ENCODE measurements around the gene ATXN1L. TPM values are rescaled to one million over a fixed set of nuclear protein-coding genes. Genes with fewer than 3 reads are reported as not detected.

Gene ATXN1L
- total and polyA plus RNA-seq, 4 donors = 7.9 to 31.2 (median 20.6) TPM

- intact Hi-C loops (cut with DNase I) = loop anchor here in 1 of 2 donors (2.0 kb wide), 2 partner anchors 37 to 85 kb away; partner anchors contain the start of gene AP1G1
- ATAC-seq (ENCODE audit: low FRiP score) (no peak), DNase-seq (no peak)
- peak overlapping the region; percentile 41 to 87 for H3K4me3 ChIP-seq (ENCODE audit: low read length in 2 of 2)
- no peaks in the 10 kb centered on the region for H3K4me1 ChIP-seq (ENCODE audit: control insufficient read depth in 1 of 2, insufficient read depth in 2 of 2, low read length in 2 of 2)
- WGBS, 2 donors = 28 to 34% methylated on average over 7 of the region's 7 CpGs
- no peaks in the 10 kb centered on the region for H3K36me3 ChIP-seq (ENCODE audit: control insufficient read depth in 1 of 2, insufficient read depth in 2 of 2, low read length in 1 of 2)
- H3K9me3 ChIP-seq (ENCODE audit: control insufficient read depth, low read length) = no peaks in the 10 kb centered on the region
- H3K27me3 ChIP-seq (ENCODE audit: control insufficient read depth in 1 of 2, insufficient read depth in 2 of 2, low read length in 1 of 2) = no peaks in the 10 kb centered on the region
- H3K27ac ChIP-seq (ENCODE audit: low read depth in 1 of 2, low read length in 2 of 2) = peak overlapping the region; percentile 31 to 99
Measured at GRCh38 chr16:71893888-71894228, 48.1 kb downstream of the ATXN1L start.

DNA sequence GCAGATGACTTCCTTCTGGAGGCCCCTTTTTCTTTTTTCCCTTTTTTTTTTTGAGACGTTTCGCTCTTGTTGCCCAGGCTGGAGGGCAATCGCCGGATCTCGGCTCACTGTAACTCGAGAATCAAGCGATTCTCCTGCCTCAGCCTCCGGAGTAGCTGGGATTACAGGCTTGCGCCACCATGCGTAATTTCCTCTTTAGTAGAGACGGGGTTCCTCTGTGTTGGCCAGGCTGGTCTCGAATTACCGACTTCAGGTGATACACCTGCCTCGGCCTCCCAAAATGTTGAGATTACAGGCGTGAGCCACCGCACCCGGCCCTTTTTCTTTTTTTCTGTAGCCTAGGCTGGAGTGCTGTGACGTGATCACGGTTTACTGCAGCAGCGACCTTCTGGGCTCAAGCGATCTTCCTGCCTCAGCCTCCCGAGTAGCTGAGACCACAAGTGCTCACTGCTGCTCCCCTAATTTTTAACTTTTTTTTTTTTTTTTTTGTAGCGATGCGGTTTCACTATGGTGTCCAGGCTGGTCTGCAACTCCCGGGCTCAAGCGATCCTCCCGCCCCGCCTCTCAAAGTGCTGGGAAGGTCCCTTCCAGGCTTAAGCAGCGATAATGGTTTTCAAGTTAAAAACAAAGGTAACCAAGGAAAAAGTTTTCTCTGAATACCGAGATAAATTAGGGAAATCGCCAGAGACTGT, 48.6 kb downstream of the ATXN1L start:
- intact Hi-C loops (cut with DNase I) = loop anchor here in 1 of 2 donors (2.0 kb wide), 2 partner anchors 36 to 86 kb away; partner anchors contain the start of gene AP1G1
- Histone ChIP-seq H3K27ac (ENCODE audit: low read depth in 1 of 2, low read length in 2 of 2) (peak overlapping the region; percentile 31 to 99), H3K9me3 (ENCODE audit: control insufficient read depth, low read length) (no peaks in the 10 kb centered on the region), H3K27me3 (ENCODE audit: control insufficient read depth in 1 of 2, insufficient read depth in 2 of 2, low read length in 1 of 2) (no peaks in the 10 kb centered on the region), H3K4me1 (ENCODE audit: control insufficient read depth in 1 of 2, insufficient read depth in 2 of 2, low read length in 2 of 2) (peaks cover 0 to 2% of the 10 kb centered on the region in 2 donors), H3K4me3 (ENCODE audit: low read length in 2 of 2) (peak overlapping the region; percentile 41 to 87), H3K36me3 (ENCODE audit: control insufficient read depth in 1 of 2, insufficient read depth in 2 of 2, low read length in 1 of 2) (no peaks in the 10 kb centered on the region)
- peak; percentile 55 for ATAC-seq (ENCODE audit: low FRiP score)
- DNase-seq = peak in 1 of 2 donors; percentile 59
- 0 to 1% methylated on average over 31 of the region's 31 CpGs for WGBS, 2 donors

DNA sequence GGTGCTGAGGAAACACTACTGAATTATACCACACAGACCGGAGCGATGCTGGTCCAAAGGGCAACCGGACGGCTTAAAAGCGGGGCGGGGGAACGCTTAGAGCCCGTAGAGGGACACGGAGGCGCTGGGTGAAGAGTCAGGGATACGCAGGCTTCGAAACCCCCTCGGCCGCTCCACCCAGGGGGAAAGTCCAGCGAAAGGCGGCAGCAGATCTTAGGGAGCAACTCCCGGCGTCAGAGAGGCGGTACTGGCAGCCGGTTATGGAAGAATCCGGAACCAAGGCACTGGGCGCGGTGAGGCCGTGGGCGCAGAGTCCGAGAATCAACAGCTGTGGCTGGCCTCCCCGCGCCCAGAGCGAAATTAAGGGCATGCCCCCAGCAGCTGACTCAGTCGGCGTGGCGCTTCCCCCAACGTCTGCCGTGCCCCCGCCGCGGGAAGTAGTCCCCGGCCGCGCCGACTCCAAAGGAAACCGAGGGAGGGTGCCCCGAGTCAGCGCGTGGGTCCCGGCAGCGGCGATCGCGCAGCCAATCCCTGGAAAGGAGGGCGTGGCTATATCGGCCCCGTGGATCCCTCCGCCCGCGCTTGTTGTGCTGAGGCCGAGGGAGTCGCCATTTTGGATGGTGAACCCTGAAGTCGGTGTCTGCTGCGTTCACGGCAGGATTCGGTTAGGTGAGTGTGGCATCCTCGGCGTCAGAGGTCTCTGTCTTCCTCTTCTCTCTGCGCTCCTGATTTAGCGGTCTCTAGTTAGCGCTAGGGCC, 49.3 kb downstream of the ATXN1L start, which contains the start of gene IST1:
TSS of gene IST1 (plus strand) at position 611 of the 758 bp plus-strand sequence. CDS start 20,110 bp downstream, outside the sequence.
- WGBS, 2 donors = 0 to 1% methylated on average over 67 of the region's 67 CpGs
- peak within 1 kb of the TSS; percentile 72 to 99 for H3K27ac ChIP-seq (ENCODE audit: low read depth in 1 of 2, low read length in 2 of 2)
- intact Hi-C loops (cut with DNase I) = loop anchor here (2.0 to 5.0 kb wide), 3 partner anchors 36 to 88 kb away; partner anchors contain the start of gene AP1G1 (in 2 of the 2)
- DNase-seq (peak; percentile 99), ATAC-seq (ENCODE audit: low FRiP score) (peak; percentile 99)
- H3K4me1 ChIP-seq (ENCODE audit: control insufficient read depth in 1 of 2, insufficient read depth in 2 of 2, low read length in 2 of 2) = peaks cover 0 to 2% of the 10 kb centered on the region in 2 donors
- no peaks in the 10 kb centered on the region for H3K9me3 ChIP-seq (ENCODE audit: control insufficient read depth, low read length)
- no peaks in the 10 kb centered on the region for H3K27me3 ChIP-seq (ENCODE audit: control insufficient read depth in 1 of 2, insufficient read depth in 2 of 2, low read length in 1 of 2)
- no peaks in the 10 kb centered on the region for H3K36me3 ChIP-seq (ENCODE audit: control insufficient read depth in 1 of 2, insufficient read depth in 2 of 2, low read length in 1 of 2)
- H3K4me3 ChIP-seq (ENCODE audit: low read length in 2 of 2) = peak within 1 kb of the TSS; percentile 87 to 93

DNA sequence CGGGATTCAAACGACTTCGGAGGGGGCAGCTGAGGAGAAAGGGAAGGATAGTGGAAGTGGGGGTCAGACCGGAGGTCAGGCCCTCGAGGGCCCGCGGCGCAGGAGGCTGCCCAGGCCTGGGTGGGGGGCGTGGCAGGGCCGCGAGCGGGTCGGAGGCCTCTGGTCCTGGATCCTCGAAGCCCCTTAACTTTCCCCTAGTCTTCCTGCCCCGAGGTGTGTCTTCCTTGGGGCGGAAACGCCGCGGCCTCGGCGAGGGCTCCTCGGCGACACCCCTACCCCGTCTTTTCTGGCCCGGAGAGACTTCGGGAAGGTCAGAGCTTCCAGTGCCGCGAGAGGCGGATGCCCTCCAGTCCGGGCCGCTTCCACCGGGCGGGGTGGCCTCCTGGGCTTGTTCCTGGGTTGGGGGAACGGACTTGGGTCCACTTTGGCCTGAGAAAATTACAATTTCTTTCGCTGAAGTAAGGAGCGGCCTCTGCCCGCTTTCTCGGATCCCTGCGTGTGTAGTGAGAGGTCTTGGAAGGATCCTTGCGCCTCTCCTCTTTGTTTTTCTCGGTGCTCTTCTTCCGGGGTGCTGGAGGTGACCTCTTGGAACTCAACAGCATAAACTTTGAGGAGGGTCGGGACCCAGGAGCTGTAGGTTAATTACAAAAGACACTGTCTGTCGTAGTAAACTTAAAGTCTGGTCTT, 50.0 kb downstream of the ATXN1L start:
- peaks cover 0 to 2% of the 10 kb centered on the region in 2 donors for H3K4me1 ChIP-seq (ENCODE audit: control insufficient read depth in 1 of 2, insufficient read depth in 2 of 2, low read length in 2 of 2)
- H3K27me3 ChIP-seq (ENCODE audit: control insufficient read depth in 1 of 2, insufficient read depth in 2 of 2, low read length in 1 of 2) = no peaks in the 10 kb centered on the region
- peak overlapping the region; percentile 81 to 93 for H3K4me3 ChIP-seq (ENCODE audit: low read length in 2 of 2)
- peak; percentile 60 for ATAC-seq (ENCODE audit: low FRiP score)
- peak; percentile 65 to 82 for DNase-seq
- 0 to 1% methylated on average over 41 to 44 of the region's 44 CpGs for WGBS, 2 donors
- intact Hi-C loops (cut with DNase I) = loop anchor here (2.0 to 5.0 kb wide), 3 partner anchors 35 to 89 kb away; partner anchors contain the start of gene AP1G1 (in 2 of the 2)
- peak overlapping the region; percentile 72 to 91 for H3K27ac ChIP-seq (ENCODE audit: low read depth in 1 of 2, low read length in 2 of 2)
- H3K36me3 ChIP-seq (ENCODE audit: control insufficient read depth in 1 of 2, insufficient read depth in 2 of 2, low read length in 1 of 2) = no peaks in the 10 kb centered on the region
- no peaks in the 10 kb centered on the region for H3K9me3 ChIP-seq (ENCODE audit: control insufficient read depth, low read length)

- Histone ChIP-seq H3K9me3 (ENCODE audit: control insufficient read depth, low read length) (no peaks in the 10 kb centered on the region), H3K4me3 (ENCODE audit: low read length in 2 of 2) (peak overlapping the region in 1 of 2 donors; percentile 93), H3K4me1 (ENCODE audit: control insufficient read depth in 1 of 2, insufficient read depth in 2 of 2, low read length in 2 of 2) (peaks cover 0 to 2% of the 10 kb centered on the region in 2 donors), H3K36me3 (ENCODE audit: control insufficient read depth in 1 of 2, insufficient read depth in 2 of 2, low read length in 1 of 2) (no peaks in the 10 kb centered on the region), H3K27ac (ENCODE audit: low read depth in 1 of 2, low read length in 2 of 2) (no peak overlapping the region), H3K27me3 (ENCODE audit: control insufficient read depth in 1 of 2, insufficient read depth in 2 of 2, low read length in 1 of 2) (no peaks in the 10 kb centered on the region)
- DNase-seq = no peak
- intact Hi-C loops (cut with DNase I) = loop anchor here in 1 of 2 donors (5.0 kb wide), 1 partner anchor 90 kb away; the partner anchor contains the start of gene AP1G1
- ATAC-seq (ENCODE audit: low FRiP score) = no peak
- 48 to 53% methylated on average over 15 of the region's 15 CpGs for WGBS, 2 donors
Measured at GRCh38 chr16:71896764-71897368, 51.1 kb downstream of the ATXN1L start.

DNA sequence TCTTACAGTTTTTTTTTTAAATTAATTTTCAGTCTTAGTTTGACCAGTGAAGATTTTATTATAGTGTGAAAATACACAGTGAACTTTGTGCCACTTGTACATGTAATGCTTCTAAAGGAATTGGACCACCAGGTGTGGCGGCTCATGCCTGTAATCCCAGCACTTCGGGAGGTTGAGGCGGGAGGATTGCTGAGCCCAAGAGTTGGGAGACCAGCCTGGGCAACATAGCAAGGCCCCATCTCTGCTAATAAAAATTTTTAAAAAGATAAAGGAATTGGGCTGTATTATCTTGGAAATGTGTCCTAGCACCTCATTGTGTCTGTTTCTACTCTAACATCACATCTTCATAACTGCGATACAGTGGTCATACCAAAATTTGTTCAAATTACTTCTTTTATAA, 53.4 kb downstream of the ATXN1L start:
- 97% methylated on average over 4 of the region's 4 CpGs for WGBS, 2 donors
- Histone ChIP-seq H3K36me3 (ENCODE audit: control insufficient read depth in 1 of 2, insufficient read depth in 2 of 2, low read length in 1 of 2) (no peaks in the 10 kb centered on the region), H3K27ac (ENCODE audit: low read depth in 1 of 2, low read length in 2 of 2) (no peak overlapping the region), H3K27me3 (ENCODE audit: control insufficient read depth in 1 of 2, insufficient read depth in 2 of 2, low read length in 1 of 2) (no peaks in the 10 kb centered on the region), H3K4me1 (ENCODE audit: control insufficient read depth in 1 of 2, insufficient read depth in 2 of 2, low read length in 2 of 2) (peaks cover 0 to 2% of the 10 kb centered on the region in 2 donors), H3K9me3 (ENCODE audit: control insufficient read depth, low read length) (no peaks in the 10 kb centered on the region), H3K4me3 (ENCODE audit: low read length in 2 of 2) (no peak overlapping the region)
- DNase-seq = no peak
- intact Hi-C loops (cut with DNase I) = loop anchor here in 1 of 2 donors (5.0 kb wide), 1 partner anchor 92 kb away; the partner anchor contains the start of gene AP1G1
- ATAC-seq (ENCODE audit: low FRiP score) = no peak

DNA sequence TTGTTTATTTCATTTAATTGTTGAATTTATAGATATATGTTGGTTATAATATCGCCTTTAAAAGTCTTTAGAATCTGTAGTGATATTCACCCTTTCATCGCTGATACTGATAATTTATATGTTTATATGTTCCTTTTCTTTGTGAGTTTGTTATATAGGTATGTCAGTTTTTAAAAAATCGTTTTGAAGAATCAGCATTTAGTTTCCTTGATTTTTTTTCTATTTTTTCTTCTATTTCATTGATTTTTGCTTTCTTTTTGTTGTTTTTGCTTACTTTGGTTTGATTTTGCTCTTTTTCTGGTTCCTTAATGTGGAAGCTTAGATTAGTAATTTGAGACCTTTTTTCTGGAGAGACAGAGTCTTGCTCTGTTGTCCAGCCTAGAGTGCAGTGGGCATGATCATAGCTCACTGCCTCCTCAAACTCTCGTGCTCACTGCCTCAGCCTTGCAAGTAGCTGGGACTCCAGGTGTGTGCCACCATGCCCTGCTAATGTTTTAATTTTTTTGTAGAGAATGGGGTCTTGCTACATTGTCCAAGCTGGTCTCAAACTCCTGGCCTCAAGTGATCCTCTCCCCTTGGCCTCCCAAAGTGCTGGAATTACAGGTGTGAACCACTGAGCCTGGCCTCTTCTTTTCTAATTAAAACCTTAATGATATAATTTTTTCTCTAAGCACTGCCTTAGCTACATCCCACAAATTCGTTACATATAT, 57.0 kb downstream of the ATXN1L start:
- no peaks in the 10 kb centered on the region for H3K36me3 ChIP-seq (ENCODE audit: control insufficient read depth in 1 of 2, insufficient read depth in 2 of 2, low read length in 1 of 2)
- no peaks in the 10 kb centered on the region for H3K27me3 ChIP-seq (ENCODE audit: control insufficient read depth in 1 of 2, insufficient read depth in 2 of 2, low read length in 1 of 2)
- H3K4me1 ChIP-seq (ENCODE audit: control insufficient read depth in 1 of 2, insufficient read depth in 2 of 2, low read length in 2 of 2) = peaks cover 0 to 2% of the 10 kb centered on the region in 2 donors
- no peak overlapping the region for H3K27ac ChIP-seq (ENCODE audit: low read depth in 1 of 2, low read length in 2 of 2)
- no peaks in the 10 kb centered on the region for H3K9me3 ChIP-seq (ENCODE audit: control insufficient read depth, low read length)
- 81 to 84% methylated on average over 5 of the region's 5 CpGs for WGBS, 2 donors
- DNase-seq (no peak), ATAC-seq (ENCODE audit: low FRiP score) (no peak)
- intact Hi-C loops (cut with DNase I) = no loop called here
- H3K4me3 ChIP-seq (ENCODE audit: low read length in 2 of 2) = no peak overlapping the region

Measured in aorta (tissue), 5 donors.